Activated CD4-positive, alpha-beta T cell treated with anti-CD3 and anti-CD28 coated beads for 1 hour (primary cell): ENCODE data around the gene TM9SF2.
"Not testable (repeated sequence)": the region's sequence is repeated elsewhere in the genome, so short reads cannot be mapped to it uniquely, and the experiment has no call there.

Experiments used
- DNase-seq: peaks from one replicate; pipeline ENCODE4 v3.0.0-alpha.2; 2020

TM9SF2 gene, protein sequence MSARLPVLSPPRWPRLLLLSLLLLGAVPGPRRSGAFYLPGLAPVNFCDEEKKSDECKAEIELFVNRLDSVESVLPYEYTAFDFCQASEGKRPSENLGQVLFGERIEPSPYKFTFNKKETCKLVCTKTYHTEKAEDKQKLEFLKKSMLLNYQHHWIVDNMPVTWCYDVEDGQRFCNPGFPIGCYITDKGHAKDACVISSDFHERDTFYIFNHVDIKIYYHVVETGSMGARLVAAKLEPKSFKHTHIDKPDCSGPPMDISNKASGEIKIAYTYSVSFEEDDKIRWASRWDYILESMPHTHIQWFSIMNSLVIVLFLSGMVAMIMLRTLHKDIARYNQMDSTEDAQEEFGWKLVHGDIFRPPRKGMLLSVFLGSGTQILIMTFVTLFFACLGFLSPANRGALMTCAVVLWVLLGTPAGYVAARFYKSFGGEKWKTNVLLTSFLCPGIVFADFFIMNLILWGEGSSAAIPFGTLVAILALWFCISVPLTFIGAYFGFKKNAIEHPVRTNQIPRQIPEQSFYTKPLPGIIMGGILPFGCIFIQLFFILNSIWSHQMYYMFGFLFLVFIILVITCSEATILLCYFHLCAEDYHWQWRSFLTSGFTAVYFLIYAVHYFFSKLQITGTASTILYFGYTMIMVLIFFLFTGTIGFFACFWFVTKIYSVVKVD

DNA sequence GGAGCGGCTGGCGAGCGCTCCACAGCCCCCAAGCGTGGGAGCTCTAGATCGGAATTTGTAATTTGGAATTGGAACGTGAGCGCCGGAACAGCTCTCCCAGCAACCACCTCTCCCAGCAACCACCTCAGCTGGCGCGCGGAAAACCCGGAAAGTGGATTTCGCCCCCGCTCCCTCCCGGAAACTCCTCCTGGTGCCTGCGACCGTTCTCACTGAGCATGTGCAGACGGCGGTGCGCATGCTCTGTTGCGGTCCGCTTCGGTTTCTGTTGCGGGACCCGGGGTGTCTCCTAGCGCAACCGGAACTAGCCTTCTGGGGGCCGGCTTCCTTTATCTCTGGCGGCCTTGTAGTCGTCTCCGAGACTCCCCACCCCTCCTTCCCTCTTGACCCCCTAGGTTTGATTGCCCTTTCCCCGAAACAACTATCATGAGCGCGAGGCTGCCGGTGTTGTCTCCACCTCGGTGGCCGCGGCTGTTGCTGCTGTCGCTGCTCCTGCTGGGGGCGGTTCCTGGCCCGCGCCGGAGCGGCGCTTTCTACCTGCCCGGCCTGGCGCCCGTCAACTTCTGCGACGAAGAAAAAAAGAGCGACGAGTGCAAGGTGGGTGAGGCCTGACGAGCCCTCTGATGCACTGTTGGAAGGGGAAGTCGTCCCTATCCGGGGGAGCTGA, at the start of gene TM9SF2:
TM9SF2 (plus strand) TSS at position 289 of the 664 bp plus-strand sequence; CDS start at position 424, 135 bp downstream.
- peak; percentile 92 for DNase-seq

DNA sequence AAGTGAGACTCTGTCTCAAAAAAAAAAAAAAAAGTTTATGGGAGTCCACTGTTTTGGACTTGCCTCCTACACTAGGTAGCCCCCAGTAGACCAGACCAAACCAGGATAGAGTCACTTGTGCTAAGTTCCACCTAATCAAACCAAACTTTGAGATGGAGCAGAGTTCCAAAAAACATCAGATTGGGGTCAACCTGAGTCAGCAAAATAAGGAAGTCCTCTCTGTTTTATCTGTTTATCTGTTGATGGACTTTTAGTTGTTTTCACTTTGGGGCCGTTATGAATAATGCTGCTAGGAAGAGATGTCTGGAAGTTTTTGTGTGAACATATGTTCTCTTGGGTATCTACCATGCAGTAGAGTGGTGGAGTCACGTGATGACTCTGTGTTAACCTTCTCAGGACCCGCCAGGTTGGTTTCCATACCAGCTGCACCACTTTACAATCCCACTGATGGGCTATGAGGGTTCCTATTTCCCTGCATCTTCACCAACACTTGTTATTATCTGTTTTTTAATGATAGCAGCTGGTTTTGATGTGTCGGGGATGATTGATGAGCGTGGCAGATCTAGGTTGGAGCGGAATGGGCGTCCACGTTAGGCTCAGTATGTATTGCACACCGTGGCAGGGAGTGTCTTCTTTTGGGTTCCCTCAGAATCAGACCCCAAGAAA, 46.6 kb upstream of the TM9SF2 start:
- DNase-seq, result no peak

DNA sequence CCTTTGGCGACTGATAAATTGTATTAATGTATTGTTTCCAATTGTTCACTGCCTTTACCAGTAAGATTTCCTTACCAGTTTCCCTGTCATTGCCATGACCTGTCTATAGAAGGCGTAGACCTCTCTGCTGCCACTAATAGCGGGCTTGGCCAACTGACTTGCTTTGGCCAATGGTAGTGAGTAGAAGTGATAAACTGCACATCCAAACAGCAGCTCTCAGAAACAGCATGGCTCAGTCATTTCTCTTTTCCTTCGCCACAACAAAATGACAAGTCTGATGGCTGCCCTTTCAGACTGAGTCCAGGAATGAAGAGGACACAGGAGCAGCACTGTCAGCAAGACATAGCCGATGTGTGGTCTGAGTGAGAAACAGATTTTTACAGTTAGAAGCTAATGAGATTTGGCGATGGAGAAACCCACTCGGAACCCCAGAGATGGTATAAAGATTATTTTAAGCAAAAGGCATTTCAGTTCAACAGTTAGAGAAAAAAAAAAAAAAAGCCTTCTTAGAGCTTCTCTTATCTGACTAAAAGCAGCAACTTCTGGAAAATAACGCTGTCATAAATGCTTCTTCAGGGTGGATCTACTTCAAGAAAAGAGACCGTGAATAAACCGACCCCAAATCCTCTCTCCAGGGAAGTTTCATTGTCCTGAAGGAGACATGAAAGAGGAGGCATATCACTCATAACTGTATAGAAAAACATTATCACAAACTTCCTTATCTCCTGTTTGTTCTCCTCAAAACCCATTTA, 42.0 kb upstream of the TM9SF2 start:
- no peak for DNase-seq

DNA sequence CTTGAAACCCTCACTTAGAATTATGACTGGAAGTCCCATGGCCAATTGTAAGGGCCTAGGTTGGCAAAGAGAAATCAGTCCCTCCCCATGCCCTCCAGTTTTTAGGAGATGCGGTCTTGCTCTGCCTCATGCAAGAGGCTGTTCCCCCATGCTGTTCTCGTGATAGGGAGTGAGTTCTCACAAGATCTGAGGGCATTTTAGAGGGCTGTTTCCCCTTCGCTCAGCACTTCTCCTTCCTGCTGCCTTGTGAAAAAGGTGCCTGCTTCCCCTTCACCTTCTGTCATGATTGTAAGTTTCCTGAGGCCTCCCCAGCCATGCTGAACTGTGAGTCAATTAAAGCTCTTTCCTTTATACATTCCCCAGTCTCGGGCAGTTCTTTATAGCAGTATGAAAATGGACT, 40.5 kb upstream of the TM9SF2 start:
- not testable (repeated sequence) for DNase-seq

DNA sequence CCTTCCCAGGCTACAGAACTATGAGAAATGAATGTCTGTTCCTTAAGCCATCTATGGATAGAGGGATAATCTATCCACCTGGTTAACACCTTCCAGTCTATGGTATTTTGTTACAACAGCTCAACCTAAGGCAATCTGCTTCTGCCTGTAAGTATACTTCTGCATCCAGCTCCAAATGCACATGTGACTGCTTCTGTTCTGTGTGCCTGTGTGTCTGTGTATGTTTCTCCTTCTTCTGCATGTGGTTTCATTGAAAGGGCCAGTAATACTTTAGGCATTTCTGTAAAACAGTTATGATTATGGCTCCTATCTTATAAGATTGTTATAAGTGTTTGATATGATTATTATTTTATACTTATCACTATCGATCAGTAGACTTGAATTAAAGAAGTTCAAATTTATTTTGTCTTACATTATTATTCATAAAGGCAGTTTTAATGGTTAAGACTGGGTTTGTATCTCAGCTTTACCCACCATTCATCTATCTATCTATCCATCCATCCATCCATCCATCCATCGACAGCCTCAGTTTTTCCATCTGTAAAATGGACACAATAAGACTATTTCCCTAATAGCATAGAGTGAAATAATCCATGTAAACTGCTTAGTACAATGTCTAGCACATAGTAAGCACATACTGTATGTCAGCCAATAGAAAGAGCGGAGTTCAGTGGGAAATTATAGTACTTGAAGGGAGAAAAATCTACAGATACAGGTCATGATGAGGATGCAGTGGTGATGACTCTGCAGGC, 37.5 kb upstream of the TM9SF2 start:
- no peak for DNase-seq

DNA sequence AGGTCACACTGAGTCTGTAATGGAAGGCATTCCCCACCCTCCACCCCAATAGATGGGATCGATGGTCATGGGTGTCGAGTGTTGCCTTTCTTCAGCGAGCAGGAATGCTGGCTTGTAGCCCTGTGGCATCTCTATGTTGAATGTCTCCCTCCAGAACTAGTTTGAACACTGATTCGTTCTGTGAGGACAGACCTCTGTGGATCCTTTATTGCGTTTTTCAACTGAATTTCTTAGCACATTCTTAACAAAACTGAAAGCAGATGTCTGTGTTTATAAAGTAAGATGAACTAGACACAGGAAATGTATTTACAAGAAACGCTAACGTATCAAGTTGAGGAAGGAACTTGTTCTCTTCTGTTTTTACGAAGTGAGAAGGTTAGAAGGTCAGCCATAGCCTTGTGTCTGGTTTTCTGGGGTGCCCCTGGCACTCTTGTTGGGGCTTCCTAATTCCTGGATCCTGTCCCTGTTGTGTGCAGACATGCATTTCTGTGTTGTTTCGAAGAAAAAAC, 36.8 kb upstream of the TM9SF2 start:
- no peak for DNase-seq

DNA sequence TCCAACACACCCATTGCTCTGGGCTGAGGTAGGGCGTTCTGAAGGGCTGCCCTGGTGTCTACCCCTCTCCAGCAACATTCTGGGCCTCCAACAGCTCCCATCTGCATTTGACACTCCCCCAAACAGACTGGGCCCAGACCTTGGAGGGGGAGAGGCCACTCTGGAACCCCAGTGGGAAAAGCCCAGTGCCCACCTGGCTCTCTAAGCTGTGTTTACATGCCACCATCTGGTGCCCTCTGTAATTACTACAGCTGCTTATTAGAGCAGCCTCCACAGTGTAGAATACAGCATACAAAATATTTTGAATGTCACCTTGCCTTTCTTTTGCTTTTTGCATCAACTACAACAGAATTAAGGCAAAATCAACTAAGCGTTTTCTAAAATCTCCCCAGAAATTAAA, 35.8 kb upstream of the TM9SF2 start:
- DNase-seq, result no peak

DNA sequence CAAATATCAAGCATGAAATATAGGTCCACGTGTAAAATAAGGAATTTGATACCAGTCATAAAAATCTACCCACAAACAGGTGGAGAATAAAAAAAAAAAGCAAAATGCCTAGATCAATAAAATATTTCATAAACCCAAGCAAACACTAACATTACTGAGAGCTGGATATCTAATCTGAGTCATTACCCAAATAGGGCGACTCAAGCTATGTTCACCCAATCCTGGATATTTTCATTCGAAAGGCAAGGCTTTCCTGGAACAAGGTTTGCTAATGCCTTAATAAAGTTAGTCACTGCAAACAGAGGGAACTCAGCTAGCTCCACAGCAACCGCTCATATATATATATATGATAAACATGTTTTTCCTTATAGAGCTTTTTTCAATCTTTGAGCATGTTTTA, 33.5 kb upstream of the TM9SF2 start:
- no peak for DNase-seq

DNA sequence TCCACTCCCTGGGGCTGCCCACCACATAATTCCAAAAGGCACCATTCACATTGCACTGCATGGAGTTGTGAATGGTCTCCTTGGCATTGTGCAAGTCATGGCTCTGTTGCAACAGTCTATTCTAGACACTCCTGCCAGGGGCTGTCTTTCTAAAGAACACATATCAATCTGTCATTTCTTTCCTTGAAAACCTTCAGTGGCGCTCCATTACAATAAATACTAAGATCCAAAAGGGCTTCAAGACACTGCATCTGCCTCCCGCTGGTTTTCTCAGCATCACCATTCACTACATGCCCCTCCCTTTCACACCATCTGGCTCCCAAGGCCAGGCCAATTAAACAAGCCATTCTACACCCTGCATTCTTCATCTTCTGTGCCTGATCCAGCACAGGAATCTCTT, 32.2 kb upstream of the TM9SF2 start:
- DNase-seq, result no peak

DNA sequence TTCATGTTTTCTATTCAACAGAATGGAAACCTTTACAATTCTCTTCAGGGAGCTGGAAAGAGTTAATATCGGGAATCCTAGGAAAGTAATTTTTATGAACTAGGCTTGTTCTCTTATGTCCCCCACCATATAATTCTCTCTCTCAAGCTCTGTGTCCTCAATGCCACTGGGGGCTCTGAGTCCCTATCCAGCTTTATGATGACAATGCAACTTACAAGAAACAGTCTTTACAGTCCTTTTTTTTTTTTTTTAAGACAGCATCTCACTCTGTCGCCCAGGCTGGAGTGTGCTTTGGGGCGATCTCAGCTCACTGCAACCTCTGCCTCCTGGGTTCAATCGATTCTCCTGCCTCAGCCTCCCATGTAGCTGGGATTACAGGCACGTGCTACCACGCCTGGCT, 31.2 kb upstream of the TM9SF2 start:
- DNase-seq, result no peak

DNA sequence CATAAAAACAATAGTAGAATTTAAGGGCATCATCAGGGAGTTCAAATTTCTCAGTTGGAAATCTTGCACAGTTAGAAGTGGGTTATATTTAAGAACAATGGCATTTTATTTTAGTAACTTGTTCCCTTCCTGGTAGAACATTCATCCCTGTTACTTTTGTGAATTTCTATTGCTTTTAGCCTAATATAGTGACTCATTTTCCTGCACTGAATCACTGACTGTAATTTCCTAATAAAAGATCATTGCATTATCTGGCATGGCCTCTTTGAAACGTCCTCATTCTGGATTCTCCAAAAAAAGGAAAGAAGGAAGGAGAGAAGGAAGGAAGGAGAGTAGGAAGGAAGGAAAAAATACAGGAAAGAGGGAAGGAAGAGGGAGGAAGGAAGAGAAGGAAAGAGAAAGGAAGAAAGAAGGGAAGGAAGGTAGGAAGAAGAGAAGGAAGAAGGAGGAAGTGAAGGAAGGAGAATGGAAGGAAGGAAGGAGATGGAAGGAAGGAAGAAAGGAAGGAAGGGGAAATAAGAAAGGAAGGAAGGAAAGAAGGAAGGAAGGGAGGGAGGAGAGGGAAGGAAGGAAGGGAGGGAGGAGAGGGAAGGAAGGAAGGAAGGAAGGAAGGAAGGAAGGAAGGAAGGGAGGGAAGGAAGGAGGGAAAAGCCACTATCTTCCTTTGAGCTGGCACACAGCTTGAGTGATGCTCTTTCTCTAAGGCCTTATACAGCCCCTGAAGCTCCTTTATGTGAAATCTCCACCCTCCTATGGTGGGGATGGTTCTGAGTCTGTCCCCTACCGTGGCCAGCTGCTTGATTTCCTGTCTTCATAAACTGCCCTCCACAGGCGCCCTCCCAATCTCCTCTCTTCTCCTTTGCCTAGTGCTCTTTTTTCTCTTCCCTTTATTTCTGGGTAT, 29.8 kb upstream of the TM9SF2 start:
- no peak for DNase-seq

DNA sequence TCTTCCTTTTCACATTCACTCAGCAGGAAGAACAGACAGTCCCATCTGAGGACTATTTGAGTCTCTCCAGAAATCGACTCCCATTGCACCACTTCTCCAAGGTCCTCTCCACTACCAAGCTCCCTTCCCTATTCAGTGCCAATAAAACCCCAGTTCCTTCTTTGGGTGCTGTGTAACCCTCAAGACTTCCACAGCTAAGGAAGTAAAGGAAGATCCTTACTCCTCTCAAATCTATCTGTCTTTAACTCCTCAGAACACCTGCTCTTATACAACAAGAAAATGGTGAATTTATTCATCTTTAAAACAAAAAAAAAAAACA, 29.2 kb upstream of the TM9SF2 start:
- no peak for DNase-seq

DNA sequence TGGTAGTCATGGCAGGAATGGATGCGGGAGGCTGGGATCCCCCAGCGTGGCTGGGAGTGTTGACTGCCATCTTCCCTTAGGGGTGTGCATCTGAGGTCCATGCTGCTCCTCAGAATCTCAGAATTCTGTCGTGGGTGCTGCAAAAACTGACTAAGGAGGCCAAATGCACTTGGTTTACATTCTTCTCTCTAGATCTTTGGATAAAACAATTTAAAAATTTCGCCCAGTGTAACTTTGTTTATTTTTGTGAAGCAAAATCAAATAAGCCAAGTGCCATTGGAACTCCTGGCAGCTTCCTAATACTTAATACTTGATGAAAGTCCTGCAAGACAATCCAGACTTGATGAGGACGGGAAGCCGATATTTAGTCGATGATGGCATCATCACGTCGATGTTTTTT, 27.8 kb upstream of the TM9SF2 start:
- no peak for DNase-seq

DNA sequence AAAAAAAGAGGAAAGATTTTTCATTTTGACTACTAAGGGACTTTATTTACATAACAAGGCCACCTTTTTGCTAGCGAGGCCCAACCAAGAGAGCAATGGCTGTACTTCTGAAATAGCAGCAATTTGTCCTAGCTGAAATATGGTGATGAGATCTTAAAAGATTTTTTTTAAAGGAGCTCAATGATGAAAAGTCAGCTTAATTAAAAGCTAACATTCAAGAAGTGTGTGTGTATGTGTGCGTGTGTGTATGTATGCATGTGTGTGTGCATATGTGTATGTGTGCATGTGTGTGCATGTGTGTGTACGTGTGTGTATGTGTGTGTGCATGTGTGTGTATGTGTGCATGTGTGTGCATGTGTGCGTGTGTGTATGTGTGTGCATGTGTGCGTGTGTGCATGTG, 24.6 kb upstream of the TM9SF2 start:
- DNase-seq, result no peak

DNA sequence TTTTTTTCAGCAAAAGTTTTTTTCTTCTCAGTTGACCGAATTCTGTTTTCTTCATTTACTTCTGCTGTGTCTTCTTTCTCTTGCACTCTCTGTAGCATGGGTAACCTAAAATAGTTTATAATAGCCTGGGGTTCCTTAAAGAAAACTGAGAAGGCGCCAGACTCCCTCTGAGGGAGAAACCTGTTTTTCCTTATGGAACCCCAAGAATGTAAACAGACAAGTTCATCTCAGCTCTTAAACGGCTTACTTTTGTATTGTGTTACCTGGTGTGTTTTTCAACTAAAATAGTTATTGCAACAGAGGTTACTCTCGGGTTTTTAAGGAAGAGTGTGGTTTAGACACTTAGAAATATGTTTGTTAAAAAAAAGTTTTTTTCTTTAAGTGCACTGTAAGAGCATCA, 23.8 kb upstream of the TM9SF2 start:
- no peak for DNase-seq

DNA sequence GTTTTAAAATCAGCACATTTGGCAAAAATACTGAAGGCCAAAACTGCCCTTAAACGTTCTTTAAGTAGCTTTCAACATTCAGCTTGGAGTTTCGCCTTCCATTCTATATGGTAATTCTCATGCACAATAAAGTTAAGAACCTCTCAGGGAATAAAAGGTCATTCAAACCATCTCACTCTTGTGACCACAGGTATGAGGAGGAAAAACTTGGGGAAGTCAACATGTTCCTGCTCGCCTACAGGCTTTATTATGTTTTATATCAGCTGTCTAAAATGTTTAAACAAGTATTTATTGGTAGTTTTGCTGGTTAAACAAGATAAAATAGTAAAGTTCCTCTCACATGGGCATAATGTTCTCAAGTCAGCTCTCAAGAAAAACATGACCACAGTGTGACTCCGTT, 19.9 kb upstream of the TM9SF2 start:
- DNase-seq, result no peak

DNA sequence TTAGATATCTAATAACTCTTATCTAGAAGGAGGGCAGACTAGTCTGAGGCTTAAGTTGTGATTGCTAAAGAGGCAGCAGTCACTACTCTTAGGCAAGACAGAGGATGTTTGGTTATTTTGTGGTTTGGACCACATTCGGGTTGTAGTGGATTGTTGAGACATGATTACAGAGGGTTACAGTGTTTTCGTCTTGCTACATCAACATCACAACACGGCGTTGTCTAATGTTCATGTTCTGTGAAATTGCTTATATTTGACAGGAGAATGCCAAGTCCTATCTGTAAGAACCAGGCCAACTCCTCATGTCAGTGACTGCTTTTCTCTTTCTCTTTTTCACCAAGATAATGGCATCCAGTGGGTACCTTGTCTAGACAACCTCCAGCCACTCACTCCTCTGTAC, 16.8 kb upstream of the TM9SF2 start:
- DNase-seq, result no peak

DNA sequence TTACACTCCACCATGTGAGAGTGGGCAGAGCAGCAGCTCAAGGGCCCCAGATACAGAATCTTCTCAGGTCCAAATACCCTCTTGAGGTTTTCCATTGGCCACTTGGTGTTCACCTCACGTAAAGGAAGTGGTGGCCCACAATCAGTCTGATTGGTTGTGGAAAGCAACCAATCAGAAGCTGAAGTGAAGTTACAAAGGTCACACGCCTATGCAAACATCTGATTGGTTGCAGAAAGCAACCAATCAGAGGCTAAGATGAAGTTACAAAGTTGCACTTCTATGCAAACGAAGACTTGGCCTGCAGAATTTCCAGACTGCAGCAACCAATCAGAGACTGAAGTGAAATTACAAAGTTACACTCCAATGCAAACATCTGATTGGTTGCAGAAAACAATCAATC, 14.3 kb upstream of the TM9SF2 start:
- DNase-seq, result no peak

DNA sequence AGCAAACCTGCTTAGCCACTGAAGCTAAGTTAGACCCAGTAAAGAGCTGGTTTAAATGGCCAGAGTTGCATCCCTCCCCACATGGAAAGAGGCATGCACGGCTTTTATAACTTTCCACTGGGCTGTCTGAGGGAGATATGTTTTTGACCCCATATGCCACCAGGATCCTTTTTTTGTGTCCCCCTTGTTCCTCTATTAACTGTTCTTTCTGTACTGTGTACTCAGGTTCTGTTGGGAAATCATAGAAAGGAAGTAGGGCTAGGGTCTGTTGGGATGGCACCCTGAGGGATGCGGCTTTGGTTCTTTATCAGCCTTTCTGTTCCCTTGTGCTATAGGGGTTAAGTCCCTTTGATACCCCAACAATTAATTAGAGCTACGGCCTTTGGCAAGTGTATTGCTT, 12.2 kb upstream of the TM9SF2 start:
- DNase-seq, result no peak

DNA sequence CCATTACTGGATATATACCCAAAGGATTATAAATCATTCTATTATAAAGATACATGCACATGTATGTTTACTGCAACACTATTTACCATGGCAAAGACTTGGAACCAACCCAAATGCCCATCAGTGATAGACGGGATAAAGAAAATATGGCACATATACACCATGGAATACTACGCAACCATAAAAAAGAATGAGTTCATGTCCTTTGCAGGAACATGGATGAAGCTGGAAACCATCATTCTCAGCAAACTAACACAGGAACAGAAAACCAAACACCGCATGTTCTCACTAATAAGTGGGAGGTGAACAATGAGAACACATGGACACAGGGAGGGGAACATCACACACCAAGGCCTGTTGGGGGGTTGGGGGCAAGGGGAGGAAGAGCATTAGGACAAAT, 9.5 kb upstream of the TM9SF2 start:
- not testable (repeated sequence) for DNase-seq
